Measurements from ENCODE around the gene ANKLE1. TPM values are rescaled to one million over a fixed set of nuclear protein-coding genes. Genes with fewer than 3 reads are reported as not detected.
A peak's percentile ranks its signal among the peaks of the same experiment; 100 is the strongest.
"Not testable (repeated sequence)": the region's sequence is repeated elsewhere in the genome, so short reads cannot be mapped to it uniquely, and the experiment has no call there.

The ANKLE1 gene
- polyA plus RNA-seq, 12 donors = 0.49 to 2.2 (median 0.95) TPM; not detected in 2

- peak; percentile 79 for DNase-seq
Observed at GRCh38 chr19:17282488-17283125, 906 bp downstream of the ANKLE1 start.

GRCh38 chr19:17283504-17283996 is 1.8 kb downstream of the ANKLE1 start:
- DNase-seq = no peak

GRCh38 chr19:17285415-17286135 is 3.9 kb downstream of the ANKLE1 start:
- DNase-seq = no peak

GRCh38 chr19:17286263-17286662 is 4.6 kb downstream of the ANKLE1 start:
- no peak for DNase-seq

GRCh38 chr19:17286752-17287151 is 5.1 kb downstream of the ANKLE1 start:
- DNase-seq = no peak

- DNase-seq = no peak
Observed at GRCh38 chr19:17289489-17289888, 7.8 kb downstream of the ANKLE1 start.

- peak; percentile 79 for DNase-seq
Observed at GRCh38 chr19:17292301-17293074, 10.8 kb downstream of the ANKLE1 start.

- DNase-seq = no peak
Observed at GRCh38 chr19:17293605-17294004, 11.9 kb downstream of the ANKLE1 start.

GRCh38 chr19:17294051-17294891 is 12.6 kb downstream of the ANKLE1 start:
- DNase-seq = no peak

GRCh38 chr19:17295551-17295950 is 13.8 kb downstream of the ANKLE1 start:
- DNase-seq = not testable (repeated sequence)

GRCh38 chr19:17296273-17296672 is 14.6 kb downstream of the ANKLE1 start:
- DNase-seq = no peak

GRCh38 chr19:17296976-17297375 is 15.3 kb downstream of the ANKLE1 start:
- DNase-seq = no peak

- DNase-seq = no peak
Observed at GRCh38 chr19:17300992-17301619, 19.4 kb downstream of the ANKLE1 start.

GRCh38 chr19:17302391-17303166 is 20.9 kb downstream of the ANKLE1 start:
- DNase-seq = no peak

GRCh38 chr19:17303167-17303939 is 21.7 kb downstream of the ANKLE1 start, which contains the start of gene ABHD8:
TSS of gene ABHD8 (minus strand) at chr19:17303425. CDS start at chr19:17301616, 1,809 bp downstream.
- peak; percentile 95 for DNase-seq

GRCh38 chr19:17303940-17304267 is 22.2 kb downstream of the ANKLE1 start:
- no peak for DNase-seq

GRCh38 chr19:17304386-17305215 is 22.9 kb downstream of the ANKLE1 start:
- no peak for DNase-seq

GRCh38 chr19:17305216-17305516 is 23.5 kb downstream of the ANKLE1 start:
- no peak for DNase-seq
